ENCODE measurements around the gene CAPN5.

CAPN5 gene

GRCh38 chr11:77150836-77151235 is 84.1 kb downstream of the CAPN5 start:
- no peak for DNase-seq (ENCODE audit: low read depth)

DNA sequence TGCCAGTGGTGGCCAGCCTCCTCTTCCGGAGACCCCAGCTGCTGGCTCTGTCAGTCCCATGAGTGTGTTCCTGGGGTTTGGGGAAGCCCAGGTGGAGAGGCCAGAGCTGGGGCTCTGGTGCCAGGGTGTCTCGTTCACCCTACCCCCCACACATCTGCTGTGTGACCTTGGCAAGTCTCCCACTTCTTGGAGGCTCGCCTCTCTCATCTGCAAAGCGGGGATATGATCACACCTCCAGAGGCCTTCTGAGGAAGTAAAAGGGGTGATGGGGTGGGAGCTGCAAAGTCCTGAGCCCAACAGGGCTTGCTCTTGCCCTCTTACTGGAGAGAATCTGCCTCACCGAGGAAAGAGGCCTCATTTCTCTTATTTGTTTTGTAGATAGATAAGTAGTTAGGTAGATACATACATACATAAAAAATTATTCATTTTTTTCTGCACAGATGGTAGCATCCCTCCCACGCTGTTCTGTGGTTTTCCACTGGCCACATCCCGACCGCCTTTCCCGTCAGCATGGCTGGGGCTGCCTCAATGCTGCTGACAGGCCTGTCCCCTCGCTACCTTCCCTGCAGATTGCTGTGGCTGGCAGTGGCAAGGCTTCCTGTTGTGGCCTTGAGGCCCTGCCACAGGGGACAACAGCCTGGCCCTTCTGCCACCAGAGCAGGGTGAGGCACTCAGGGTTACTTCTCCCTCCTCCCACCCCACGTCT is 85.2 kb downstream of the CAPN5 start:
- DNase-seq (ENCODE audit: low read depth), result peak; percentile 94
- no peak overlapping the region for H3K4me3 ChIP-seq (ENCODE audit: low read depth, low read length)
- TF ChIP-seq, protein P1, sequence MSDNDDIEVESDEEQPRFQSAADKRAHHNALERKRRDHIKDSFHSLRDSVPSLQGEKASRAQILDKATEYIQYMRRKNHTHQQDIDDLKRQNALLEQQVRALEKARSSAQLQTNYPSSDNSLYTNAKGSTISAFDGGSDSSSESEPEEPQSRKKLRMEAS (IDR thresholded peaks at IDR 0.05; ENCODE audit: low read depth, low read length), result peak; percentile 74
- TF ChIP-seq MYC (IDR thresholded peaks at IDR 0.05; ENCODE audit: low read depth, low read length), result peak; percentile 84
- TF ChIP-seq POLR2A (IDR thresholded peaks at IDR 0.05; ENCODE audit: extremely low read depth, insufficient read length), result no peak
- TF ChIP-seq, protein P2, sequence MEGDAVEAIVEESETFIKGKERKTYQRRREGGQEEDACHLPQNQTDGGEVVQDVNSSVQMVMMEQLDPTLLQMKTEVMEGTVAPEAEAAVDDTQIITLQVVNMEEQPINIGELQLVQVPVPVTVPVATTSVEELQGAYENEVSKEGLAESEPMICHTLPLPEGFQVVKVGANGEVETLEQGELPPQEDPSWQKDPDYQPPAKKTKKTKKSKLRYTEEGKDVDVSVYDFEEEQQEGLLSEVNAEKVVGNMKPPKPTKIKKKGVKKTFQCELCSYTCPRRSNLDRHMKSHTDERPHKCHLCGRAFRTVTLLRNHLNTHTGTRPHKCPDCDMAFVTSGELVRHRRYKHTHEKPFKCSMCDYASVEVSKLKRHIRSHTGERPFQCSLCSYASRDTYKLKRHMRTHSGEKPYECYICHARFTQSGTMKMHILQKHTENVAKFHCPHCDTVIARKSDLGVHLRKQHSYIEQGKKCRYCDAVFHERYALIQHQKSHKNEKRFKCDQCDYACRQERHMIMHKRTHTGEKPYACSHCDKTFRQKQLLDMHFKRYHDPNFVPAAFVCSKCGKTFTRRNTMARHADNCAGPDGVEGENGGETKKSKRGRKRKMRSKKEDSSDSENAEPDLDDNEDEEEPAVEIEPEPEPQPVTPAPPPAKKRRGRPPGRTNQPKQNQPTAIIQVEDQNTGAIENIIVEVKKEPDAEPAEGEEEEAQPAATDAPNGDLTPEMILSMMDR (IDR thresholded peaks at IDR 0.05; ENCODE audit: low read depth, low read length), result no peak

More at GRCh38 chr11:77150836-77151235, 84.1 kb downstream of the CAPN5 start:
- no peak overlapping the region for H3K4me3 ChIP-seq (ENCODE audit: low read depth, low read length)
- TF ChIP-seq POLR2A (IDR thresholded peaks at IDR 0.05; ENCODE audit: extremely low read depth, insufficient read length), result no peak
- TF ChIP-seq, protein P1 (IDR thresholded peaks at IDR 0.05; ENCODE audit: low read depth, low read length), result no peak
- TF ChIP-seq, protein P2 (IDR thresholded peaks at IDR 0.05; ENCODE audit: low read depth, low read length), result no peak
- TF ChIP-seq MYC (IDR thresholded peaks at IDR 0.05; ENCODE audit: low read depth, low read length), result no peak

- TF ChIP-seq POLR2A (IDR thresholded peaks at IDR 0.05; ENCODE audit: extremely low read depth, insufficient read length), result no peak
- TF ChIP-seq, protein P1 (IDR thresholded peaks at IDR 0.05; ENCODE audit: low read depth, low read length), result no peak
- TF ChIP-seq, protein P2 (IDR thresholded peaks at IDR 0.05; ENCODE audit: low read depth, low read length), result no peak
- TF ChIP-seq MYC (IDR thresholded peaks at IDR 0.05; ENCODE audit: low read depth, low read length), result no peak
- DNase-seq (ENCODE audit: low read depth), result no peak
- no peak overlapping the region for H3K4me3 ChIP-seq (ENCODE audit: low read depth, low read length)
Measured at GRCh38 chr11:77152846-77153245, 86.1 kb downstream of the CAPN5 start.

DNA sequence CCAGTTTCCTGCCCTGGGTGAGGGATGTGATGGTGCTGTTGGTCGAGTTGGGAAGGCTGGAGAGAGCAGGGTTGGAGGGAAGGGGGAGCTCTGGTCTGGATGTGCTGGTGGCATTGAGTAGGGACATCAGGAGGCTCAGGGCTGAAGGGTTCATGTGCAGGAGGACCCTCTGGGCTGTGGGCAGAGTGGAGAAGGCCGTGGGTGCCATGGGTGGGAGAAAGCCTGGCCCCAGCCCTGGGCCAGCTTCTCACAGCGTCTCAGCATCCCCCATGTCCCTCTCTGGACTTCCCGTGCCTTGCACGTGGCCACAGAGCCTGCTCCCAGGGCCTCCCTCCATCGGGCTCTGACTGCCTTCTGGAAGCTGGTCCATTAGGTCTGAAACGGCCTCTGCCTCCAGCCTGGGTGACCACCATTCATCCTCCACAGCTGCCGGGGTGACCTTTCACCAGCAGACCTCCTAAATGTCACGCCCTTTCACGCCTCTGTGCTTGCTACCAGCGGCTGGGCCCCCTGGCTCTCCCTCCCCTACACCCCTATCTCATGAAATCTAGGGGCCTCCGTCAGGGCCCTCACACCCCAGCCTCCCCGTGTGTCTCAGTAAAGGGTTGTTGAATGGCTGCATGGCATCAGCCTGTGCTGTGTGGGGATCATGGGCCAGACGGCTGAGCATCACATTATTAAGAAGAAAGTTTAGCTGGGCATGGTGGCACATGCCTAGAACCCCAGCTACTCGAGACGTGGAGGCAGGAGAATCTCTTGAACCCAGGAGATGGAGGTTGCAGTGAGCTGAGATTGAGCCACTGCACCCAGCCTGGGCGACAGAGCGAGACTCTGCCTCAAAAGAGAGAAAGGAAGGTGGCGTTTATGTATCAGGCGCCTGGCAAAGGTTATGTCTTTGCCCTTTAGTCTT is 86.8 kb downstream of the CAPN5 start:
- no peak for DNase-seq (ENCODE audit: low read depth)
- H3K4me3 ChIP-seq (ENCODE audit: low read depth, low read length), result no peak overlapping the region
- TF ChIP-seq, protein P2 (IDR thresholded peaks at IDR 0.05; ENCODE audit: low read depth, low read length), result no peak
- TF ChIP-seq POLR2A (IDR thresholded peaks at IDR 0.05; ENCODE audit: extremely low read depth, insufficient read length) (no peak), MYC (IDR thresholded peaks at IDR 0.05; ENCODE audit: low read depth, low read length) (no peak)
- TF ChIP-seq, protein P1 (IDR thresholded peaks at IDR 0.05; ENCODE audit: low read depth, low read length), result no peak

- DNase-seq (ENCODE audit: low read depth), result no peak
- no peak for TF ChIP-seq POLR2A (IDR thresholded peaks at IDR 0.05; ENCODE audit: extremely low read depth, insufficient read length)
- TF ChIP-seq MYC (IDR thresholded peaks at IDR 0.05; ENCODE audit: low read depth, low read length), result no peak
- TF ChIP-seq, protein P1 (IDR thresholded peaks at IDR 0.05; ENCODE audit: low read depth, low read length), result no peak
- TF ChIP-seq, protein P2 (IDR thresholded peaks at IDR 0.05; ENCODE audit: low read depth, low read length), result no peak
- no peak overlapping the region for H3K4me3 ChIP-seq (ENCODE audit: low read depth, low read length)
Measured at GRCh38 chr11:77154381-77155081, 87.8 kb downstream of the CAPN5 start.

Measured in NB4 (cell line).